Lung microvascular endothelial cell (primary cell): ENCODE measurements around the gene PTTG2. TPM values are rescaled to one million over a fixed set of nuclear protein-coding genes. Genes with fewer than 3 reads are reported as not detected.
A peak's percentile ranks its signal among the peaks of the same experiment; 100 is the strongest.
"Not testable (repeated sequence)": the region's sequence is repeated elsewhere in the genome, so short reads cannot be mapped to it uniquely, and the experiment has no call there.

Experiments used
- DNase-seq, 2 donors: peaks; one replicate each; pipeline versions ENCODE4 v3.0.0 to v3.0.0-alpha.2; 2010; ENCODE audit warnings: low read depth in 2 of 2
- total RNA-seq: library from RNA; depleted of rRNA; stranded (reverse); fragments of >200 nt; gene quantifications from 2 replicates; pipeline ENCODE4 v1.2.1, GENCODE V29; 2014

Gene PTTG2
- total RNA-seq, 1 donor from 2014 or later: not detected

- no peak for DNase-seq
Measured at GRCh38 chr4:37956941-37957340, 3.3 kb upstream of the PTTG2 start.

- DNase-seq: no peak
Measured at GRCh38 chr4:37958932-37959331, 1.3 kb upstream of the PTTG2 start.

- DNase-seq: no peak
Measured at GRCh38 chr4:37960679-37961450, 667 bp downstream of the PTTG2 start.

GRCh38 chr4:37964734-37965457, 4.7 kb downstream of the PTTG2 start:
- DNase-seq: no peak

- no peak for DNase-seq
Measured at GRCh38 chr4:37966044-37966443, 5.8 kb downstream of the PTTG2 start.

GRCh38 chr4:37967736-37968135, 7.5 kb downstream of the PTTG2 start:
- DNase-seq: no peak

- no peak for DNase-seq
Measured at GRCh38 chr4:37968747-37969146, 8.5 kb downstream of the PTTG2 start.

GRCh38 chr4:37970702-37971101, 10.5 kb downstream of the PTTG2 start:
- peak; percentile 23 to 74 for DNase-seq

GRCh38 chr4:37971202-37971601, 11.0 kb downstream of the PTTG2 start:
- DNase-seq: no peak

- DNase-seq: no peak
Measured at GRCh38 chr4:37973441-37973840, 13.2 kb downstream of the PTTG2 start.

GRCh38 chr4:37975321-37975822, 15.2 kb downstream of the PTTG2 start:
- DNase-seq: not testable (repeated sequence)

GRCh38 chr4:37976507-37976906, 16.3 kb downstream of the PTTG2 start:
- no peak for DNase-seq

- peak; percentile 71 to 85 for DNase-seq
Measured at GRCh38 chr4:37976991-37977470, 16.8 kb downstream of the PTTG2 start.

GRCh38 chr4:37977471-37978247, 17.5 kb downstream of the PTTG2 start:
- DNase-seq: peak; percentile 75 to 81

GRCh38 chr4:37978248-37978924, 18.2 kb downstream of the PTTG2 start:
- peak in 1 of 2 donors; percentile 48 for DNase-seq

- no peak for DNase-seq
Measured at GRCh38 chr4:37980246-37980645, 20.0 kb downstream of the PTTG2 start.

GRCh38 chr4:37981425-37981824, 21.2 kb downstream of the PTTG2 start:
- no peak for DNase-seq

- DNase-seq: no peak
Measured at GRCh38 chr4:37981844-37982720, 21.9 kb downstream of the PTTG2 start.

GRCh38 chr4:37982736-37983135, 22.5 kb downstream of the PTTG2 start:
- DNase-seq: no peak

- DNase-seq: no peak
Measured at GRCh38 chr4:37983951-37984350, 23.8 kb downstream of the PTTG2 start.
